Transverse colon (tissue), 4 donors: ENCODE results near the gene FBXL14.

Experiments used
- EP300 ChIP-seq: sonication (generic); formaldehyde crosslinking; IDR thresholded peaks from one replicate; pipeline ENCODE4 v1.6.1; 2017; ENCODE audit warnings: antibody characterized with exemption, low read depth
- POLR2A ChIP-seq: fragments of 450-650 bp; IDR thresholded peaks from one replicate; pipeline ENCODE4 v1.6.1; 2016; ENCODE audit warnings: antibody characterized with exemption, mild to moderate bottlenecking, moderate library complexity
- POLR2AphosphoS5 ChIP-seq, 3 donors: sonication (generic); formaldehyde crosslinking; IDR thresholded peaks; one replicate each; pipeline ENCODE4 v1.6.1; 2016; ENCODE audit warnings: antibody characterized with exemption in 3 of 3
- TF ChIP-seq, protein P1 (sequence below), 5 experiments: fragments of 200-600 bp in 3 of 5; fragments of 450-650 bp in 2 of 5; sonication (generic) in 3 of 5; IDR thresholded peaks; 1 replicate in 2 of 5; 2 replicates in 3 of 5; pipeline ENCODE4 v1.5.1; 2016 to 2017; ENCODE audit warnings: antibody characterized with exemption in 5 of 5, inconsistent platforms in 3 of 5, mild to moderate bottlenecking in 2 of 5, moderate library complexity in 1 of 5

DNA sequence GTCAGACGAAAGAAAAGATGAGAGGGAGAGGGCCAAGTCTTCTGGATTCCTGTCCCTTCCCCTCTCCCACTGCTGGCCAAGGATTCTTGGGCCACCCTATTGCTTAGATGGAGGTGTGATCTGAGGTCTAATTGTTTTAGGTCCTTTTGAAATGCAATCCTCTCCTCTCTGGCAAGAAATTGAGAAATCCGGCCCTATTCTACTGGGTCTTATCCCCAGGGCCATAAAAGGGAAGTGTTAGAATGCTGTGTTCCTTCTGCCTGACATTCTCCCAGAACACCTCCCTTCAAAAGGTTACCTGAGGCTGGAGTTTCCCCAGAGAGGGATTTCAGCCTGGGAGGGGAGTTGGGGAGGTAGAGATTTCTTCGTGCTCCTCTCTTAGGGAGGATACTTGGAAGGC is 39.1 kb upstream of the FBXL14 start:
- TF ChIP-seq, protein P1, sequence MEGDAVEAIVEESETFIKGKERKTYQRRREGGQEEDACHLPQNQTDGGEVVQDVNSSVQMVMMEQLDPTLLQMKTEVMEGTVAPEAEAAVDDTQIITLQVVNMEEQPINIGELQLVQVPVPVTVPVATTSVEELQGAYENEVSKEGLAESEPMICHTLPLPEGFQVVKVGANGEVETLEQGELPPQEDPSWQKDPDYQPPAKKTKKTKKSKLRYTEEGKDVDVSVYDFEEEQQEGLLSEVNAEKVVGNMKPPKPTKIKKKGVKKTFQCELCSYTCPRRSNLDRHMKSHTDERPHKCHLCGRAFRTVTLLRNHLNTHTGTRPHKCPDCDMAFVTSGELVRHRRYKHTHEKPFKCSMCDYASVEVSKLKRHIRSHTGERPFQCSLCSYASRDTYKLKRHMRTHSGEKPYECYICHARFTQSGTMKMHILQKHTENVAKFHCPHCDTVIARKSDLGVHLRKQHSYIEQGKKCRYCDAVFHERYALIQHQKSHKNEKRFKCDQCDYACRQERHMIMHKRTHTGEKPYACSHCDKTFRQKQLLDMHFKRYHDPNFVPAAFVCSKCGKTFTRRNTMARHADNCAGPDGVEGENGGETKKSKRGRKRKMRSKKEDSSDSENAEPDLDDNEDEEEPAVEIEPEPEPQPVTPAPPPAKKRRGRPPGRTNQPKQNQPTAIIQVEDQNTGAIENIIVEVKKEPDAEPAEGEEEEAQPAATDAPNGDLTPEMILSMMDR (IDR thresholded peaks at IDR 0.05): no peak
- TF ChIP-seq POLR2A (no peak), POLR2AphosphoS5 (IDR thresholded peaks at IDR 0.05) (no peak), EP300 (no peak)
